ENCODE measurements around the gene CIPC.

Gene CIPC

GRCh38 chr14:77063571-77064171 is 34.4 kb upstream of the CIPC start:
- Mint-ChIP-seq H3K4me1 (peaks cover 46% of the 10 kb centered on the region), H3K27ac (peak overlapping the region in 2 of 3 experiments; percentile 4 to 75), H3K36me3 (ENCODE audit: low read depth) (no peaks in the 10 kb centered on the region), H3K27me3 (ENCODE audit: low read depth) (peaks cover 7% of the 10 kb centered on the region), H3K4me3 (no peak overlapping the region), H3K9me3 (no peaks in the 10 kb centered on the region)
- TF ChIP-seq CTCF (IDR thresholded peaks at IDR 0.05; ENCODE audit: unreplicated experiment in 3 of 3), result no peak

GRCh38 chr14:77064521-77065178 is 33.4 kb upstream of the CIPC start:
- Mint-ChIP-seq H3K4me1 (peaks cover 44% of the 10 kb centered on the region), H3K27me3 (ENCODE audit: low read depth) (no peaks in the 10 kb centered on the region), H3K9me3 (no peaks in the 10 kb centered on the region), H3K36me3 (ENCODE audit: low read depth) (no peaks in the 10 kb centered on the region), H3K4me3 (no peak overlapping the region), H3K27ac (no peak overlapping the region)
- TF ChIP-seq CTCF (IDR thresholded peaks at IDR 0.05; ENCODE audit: unreplicated experiment in 3 of 3), result no peak

GRCh38 chr14:77065851-77066577 is 32.0 kb upstream of the CIPC start:
- Mint-ChIP-seq H3K4me3 (no peak overlapping the region), H3K27me3 (ENCODE audit: low read depth) (no peaks in the 10 kb centered on the region), H3K36me3 (ENCODE audit: low read depth) (no peaks in the 10 kb centered on the region), H3K4me1 (peaks cover 56% of the 10 kb centered on the region), H3K9me3 (no peaks in the 10 kb centered on the region), H3K27ac (peak overlapping the region; percentile 43 to 61 (median 59))
- TF ChIP-seq CTCF (IDR thresholded peaks at IDR 0.05; ENCODE audit: unreplicated experiment in 3 of 3), result no peak

- H3K4me3 Mint-ChIP-seq, result no peak overlapping the region
- peaks cover 61% of the 10 kb centered on the region for H3K4me1 Mint-ChIP-seq
- no peak for TF ChIP-seq CTCF (IDR thresholded peaks at IDR 0.05; ENCODE audit: unreplicated experiment in 3 of 3)
- H3K9me3 Mint-ChIP-seq, result no peaks in the 10 kb centered on the region
- peak overlapping the region; percentile 43 to 61 (median 59) for H3K27ac Mint-ChIP-seq
- no peaks in the 10 kb centered on the region for H3K27me3 Mint-ChIP-seq (ENCODE audit: low read depth)
- no peaks in the 10 kb centered on the region for H3K36me3 Mint-ChIP-seq (ENCODE audit: low read depth)
Observed at GRCh38 chr14:77066578-77067172, 31.4 kb upstream of the CIPC start.

GRCh38 chr14:77067632-77068516 is 30.2 kb upstream of the CIPC start:
- no peaks in the 10 kb centered on the region for H3K9me3 Mint-ChIP-seq
- peak; percentile 91 to 92 (median 91) for TF ChIP-seq CTCF (IDR thresholded peaks at IDR 0.05; ENCODE audit: unreplicated experiment in 3 of 3)
- H3K27ac Mint-ChIP-seq, result peak overlapping the region in 2 of 3 experiments; percentile 25 to 43
- H3K36me3 Mint-ChIP-seq (ENCODE audit: low read depth), result no peaks in the 10 kb centered on the region
- no peak overlapping the region for H3K4me3 Mint-ChIP-seq
- H3K27me3 Mint-ChIP-seq (ENCODE audit: low read depth), result no peaks in the 10 kb centered on the region
- H3K4me1 Mint-ChIP-seq, result peaks cover 66% of the 10 kb centered on the region
